Lower leg skin (tissue), 4 donors: Measurements from ENCODE around the gene NPAS3. TPM values are rescaled to one million over a fixed set of nuclear protein-coding genes. Genes with fewer than 3 reads are reported as not detected.

Source experiments
- DNase-seq, 2 donors: peaks; one replicate each; pipeline ENCODE4 v3.0.0-alpha.2; 2019; ENCODE audit warnings: low spot score in 2 of 2
- H3K4me3 ChIP-seq: fragments of 200-600 bp; sonication (generic); 2 replicates; pipeline ENCODE4 v1.5.1; 2017; ENCODE audit warnings: mild to moderate bottlenecking, low read depth; ENCODE audit not compliant: poor library complexity, severe bottlenecking
- POLR2A ChIP-seq, 2 donors: fragments of 450-650 bp; IDR thresholded peaks; one replicate each; pipeline ENCODE4 v1.6.1; 2016 to 2017; ENCODE audit warnings: antibody characterized with exemption in 2 of 2, mild to moderate bottlenecking in 1 of 2, moderate library complexity in 1 of 2
- whole genome bisulfite sequencing, 2 donors: methylation state at CpG; one replicate each; pipeline ENCODE4 v1.1.5; 2018; 5-methylcytosine and 5-hydroxymethylcytosine counted together
- intact Hi-C: fragments of 100-400 bp; cut with DNase I; formaldehyde crosslinking; loops from one replicate; pipeline ENCODE4 v1.15.0; 2023; ENCODE audit warnings: low total_unique reads
- total RNA-seq, 4 donors: library from RNA; depleted of rRNA; stranded (reverse); fragments of >200 nt; gene quantifications; one replicate each; pipeline ENCODE4 v1.1.0, GENCODE V29; 2016
- TF ChIP-seq, protein P1 (sequence below), 3 donors: fragments of 450-650 bp; IDR thresholded peaks; one replicate each; pipeline ENCODE4 v1.5.1; 2016; ENCODE audit warnings: antibody characterized with exemption in 3 of 3, mild to moderate bottlenecking in 3 of 3, moderate library complexity in 2 of 3

NPAS3 gene
- total RNA-seq, 4 donors from 2014 or later: 0.25 to 0.29 TPM; not detected in 2

DNA sequence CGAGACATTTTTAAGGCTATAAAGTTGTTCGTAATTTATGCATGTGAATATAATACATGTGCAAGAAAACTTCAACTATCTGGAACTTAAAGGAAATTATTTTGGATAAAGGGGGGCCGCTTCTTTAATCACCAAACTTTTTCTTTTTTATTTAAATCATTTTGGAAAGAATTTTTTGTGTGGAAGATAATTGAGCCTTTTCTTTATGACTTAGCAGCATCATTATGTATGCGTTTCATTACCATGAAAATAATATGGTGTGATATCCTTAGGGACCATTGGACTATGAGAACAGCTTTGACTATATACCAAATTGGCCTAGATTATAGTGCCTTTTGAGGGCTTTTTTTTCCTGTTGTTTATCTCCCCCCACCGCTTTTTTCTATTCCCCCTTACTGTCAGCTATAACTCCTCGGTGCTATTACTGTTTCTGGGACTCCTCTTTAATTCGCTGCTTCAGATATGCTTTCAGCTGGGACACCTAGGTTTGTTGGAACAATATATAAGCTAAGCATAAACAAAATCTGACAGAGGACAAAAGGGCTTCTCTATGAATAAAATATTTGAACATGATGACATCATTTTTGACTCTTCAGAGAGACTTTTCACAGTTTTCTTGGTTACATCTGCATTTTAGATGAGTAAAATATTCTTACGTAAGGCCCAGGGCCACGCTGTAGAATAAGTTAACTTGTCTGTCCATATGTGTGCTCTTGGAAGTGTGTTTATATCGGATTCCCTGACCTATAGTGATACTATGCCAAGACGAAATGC is 392.7 kb downstream of the NPAS3 start:
- WGBS, 2 donors: 83 to 89% methylated on average over 11 of the region's 11 CpGs
- intact Hi-C loops: no loop called here
- no peak for DNase-seq
- no peak overlapping the region for H3K4me3 ChIP-seq
- TF ChIP-seq POLR2A (IDR thresholded peaks at IDR 0.05): no peak
- TF ChIP-seq, protein P1, sequence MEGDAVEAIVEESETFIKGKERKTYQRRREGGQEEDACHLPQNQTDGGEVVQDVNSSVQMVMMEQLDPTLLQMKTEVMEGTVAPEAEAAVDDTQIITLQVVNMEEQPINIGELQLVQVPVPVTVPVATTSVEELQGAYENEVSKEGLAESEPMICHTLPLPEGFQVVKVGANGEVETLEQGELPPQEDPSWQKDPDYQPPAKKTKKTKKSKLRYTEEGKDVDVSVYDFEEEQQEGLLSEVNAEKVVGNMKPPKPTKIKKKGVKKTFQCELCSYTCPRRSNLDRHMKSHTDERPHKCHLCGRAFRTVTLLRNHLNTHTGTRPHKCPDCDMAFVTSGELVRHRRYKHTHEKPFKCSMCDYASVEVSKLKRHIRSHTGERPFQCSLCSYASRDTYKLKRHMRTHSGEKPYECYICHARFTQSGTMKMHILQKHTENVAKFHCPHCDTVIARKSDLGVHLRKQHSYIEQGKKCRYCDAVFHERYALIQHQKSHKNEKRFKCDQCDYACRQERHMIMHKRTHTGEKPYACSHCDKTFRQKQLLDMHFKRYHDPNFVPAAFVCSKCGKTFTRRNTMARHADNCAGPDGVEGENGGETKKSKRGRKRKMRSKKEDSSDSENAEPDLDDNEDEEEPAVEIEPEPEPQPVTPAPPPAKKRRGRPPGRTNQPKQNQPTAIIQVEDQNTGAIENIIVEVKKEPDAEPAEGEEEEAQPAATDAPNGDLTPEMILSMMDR (IDR thresholded peaks at IDR 0.05): no peak

DNA sequence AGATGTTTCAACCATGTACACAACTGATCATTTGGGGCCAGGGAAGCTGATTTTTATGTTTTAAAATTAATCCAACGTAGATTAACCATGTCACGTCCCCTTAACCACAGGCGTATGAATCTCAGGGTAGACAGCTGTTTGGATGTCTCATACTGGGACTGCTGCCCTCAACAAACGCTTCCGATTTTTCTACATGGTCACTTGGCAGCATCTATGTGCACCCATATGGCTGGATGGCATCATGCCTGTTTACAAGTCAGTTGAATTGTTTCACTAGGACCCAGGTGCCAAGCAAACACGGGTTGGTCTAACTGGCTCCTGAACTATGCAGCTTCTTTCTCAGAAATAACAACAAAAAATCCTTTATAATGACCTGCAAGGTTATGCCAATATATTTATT is 393.8 kb downstream of the NPAS3 start:
- WGBS, 2 donors: 60 to 70% methylated on average over 6 of the region's 6 CpGs
- intact Hi-C loops: no loop called here
- no peak for DNase-seq

DNA sequence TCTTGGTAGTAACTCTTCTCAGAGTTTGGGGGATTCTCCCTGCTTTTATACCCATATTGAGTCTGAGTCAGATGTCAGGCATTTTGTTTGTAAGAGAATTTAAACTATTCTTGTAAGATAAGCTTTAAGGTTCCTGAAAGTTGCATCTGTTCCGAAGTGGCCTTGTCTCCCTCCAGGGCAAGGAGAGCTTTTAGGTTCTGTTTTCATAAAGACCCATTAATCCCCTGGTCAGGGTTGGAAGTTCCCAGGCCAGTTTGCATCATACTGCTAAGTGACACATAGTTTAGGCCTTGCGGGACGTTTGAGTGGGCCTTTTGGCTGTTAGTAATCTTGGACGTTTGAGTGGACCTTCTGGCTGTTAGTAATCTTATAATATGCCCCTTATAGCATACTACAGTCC is 396.7 kb downstream of the NPAS3 start:
- DNase-seq: no peak
- H3K4me3 ChIP-seq: no peak overlapping the region
- no peak for TF ChIP-seq POLR2A (IDR thresholded peaks at IDR 0.05)
- TF ChIP-seq, protein P1 (IDR thresholded peaks at IDR 0.05): no peak
- intact Hi-C loops: no loop called here
- 78 to 87% methylated on average over 4 of the region's 4 CpGs for WGBS, 2 donors

More for the DNA sequence above, 393.8 kb downstream of the NPAS3 start:
- no peak overlapping the region for H3K4me3 ChIP-seq
- TF ChIP-seq, protein P1 (IDR thresholded peaks at IDR 0.05): no peak
- TF ChIP-seq POLR2A (IDR thresholded peaks at IDR 0.05): no peak

DNA sequence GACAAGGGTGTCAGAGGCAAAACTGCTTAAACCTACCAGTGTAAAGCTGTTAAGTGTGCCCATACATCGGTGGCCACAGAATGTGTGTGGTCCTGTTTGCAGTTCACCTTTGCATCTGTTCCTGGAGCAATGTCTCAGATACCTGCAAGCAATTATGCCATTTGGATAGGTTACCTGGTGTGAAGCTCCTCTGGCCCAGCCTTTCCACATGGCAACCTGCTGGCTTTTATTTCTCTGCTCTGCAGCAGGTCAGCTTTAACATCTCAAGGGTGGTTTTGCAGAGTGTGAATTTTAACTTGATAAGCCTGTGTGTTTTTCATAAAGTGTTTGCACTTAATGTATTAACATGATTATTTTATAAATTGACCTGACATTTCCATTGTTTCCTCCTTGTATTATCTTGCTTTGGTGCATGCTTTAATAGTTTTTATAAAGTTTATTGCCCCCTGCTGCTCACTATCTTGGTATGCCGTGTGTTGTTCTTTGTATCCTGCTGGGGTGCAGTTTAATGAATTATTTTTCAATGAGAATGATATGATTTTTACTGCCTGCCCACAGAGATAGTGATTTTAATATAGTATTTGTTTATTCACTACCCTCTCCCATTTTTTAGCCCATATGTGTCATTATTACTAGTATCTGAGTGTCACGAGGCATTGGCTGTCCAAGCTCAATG is 403.8 kb downstream of the NPAS3 start:
- intact Hi-C loops: no loop called here
- TF ChIP-seq POLR2A (IDR thresholded peaks at IDR 0.05): no peak
- TF ChIP-seq, protein P1 (IDR thresholded peaks at IDR 0.05): no peak
- H3K4me3 ChIP-seq: no peak overlapping the region
- 80 to 87% methylated on average over 3 of the region's 3 CpGs for WGBS, 2 donors
- DNase-seq: no peak

DNA sequence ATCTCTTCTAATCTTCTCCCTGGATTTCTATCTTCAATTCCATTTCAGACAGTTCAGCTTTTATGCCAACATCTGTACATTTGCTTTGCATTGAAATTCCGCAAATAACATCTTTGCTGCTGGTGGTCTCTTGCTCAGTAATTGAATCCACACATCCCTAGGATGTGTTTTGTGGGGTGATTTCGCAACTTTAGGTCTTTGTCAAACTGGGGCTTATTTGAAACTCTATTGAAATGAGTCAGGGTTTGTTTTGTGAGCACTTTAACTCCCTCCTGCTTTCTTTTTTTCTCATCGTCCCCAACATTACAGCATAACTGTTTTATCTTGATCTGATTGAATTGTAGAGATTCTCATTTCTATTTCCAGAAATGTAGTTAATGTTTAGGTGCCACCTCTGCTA is 404.3 kb downstream of the NPAS3 start:
- no peak overlapping the region for H3K4me3 ChIP-seq
- intact Hi-C loops: no loop called here
- TF ChIP-seq, protein P1 (IDR thresholded peaks at IDR 0.05): no peak
- no peak for TF ChIP-seq POLR2A (IDR thresholded peaks at IDR 0.05)
- no peak for DNase-seq
- WGBS, 2 donors: 69 to 71% methylated on average over 3 of the region's 3 CpGs
